Mesodermal cell (in vitro differentiated cells): ENCODE data around the gene FBXO47.

Source experiments
- H3K27ac ChIP-seq: 2 replicates; pipeline ENCODE4 v1.7.0; 2013; ENCODE audit warnings: mild to moderate bottlenecking, low read depth, low read length, moderate library complexity; ENCODE audit not compliant: severe bottlenecking
- H3K36me3 ChIP-seq: 2 replicates; pipeline ENCODE4 v1.7.1; 2013; ENCODE audit warnings: mild to moderate bottlenecking, low read length, moderate library complexity; ENCODE audit not compliant: control insufficient read depth, insufficient read depth
- H3K4me1 ChIP-seq: one replicate; pipeline ENCODE4 v1.7.1; 2013; ENCODE audit warnings: mild to moderate bottlenecking, low read length; ENCODE audit not compliant: insufficient read depth, control insufficient read depth, poor library complexity, severe bottlenecking
- H3K4me3 ChIP-seq: 2 replicates; pipeline ENCODE4 v1.7.0; 2013; ENCODE audit warnings: low read length, control low read depth, mild to moderate bottlenecking; ENCODE audit not compliant: insufficient read depth, poor library complexity, severe bottlenecking; ENCODE audit errors: extremely low read depth
- H3K9me3 ChIP-seq: 2 replicates; pipeline ENCODE4 v1.7.1; 2013; ENCODE audit warnings: mild to moderate bottlenecking, low read length, moderate library complexity; ENCODE audit not compliant: control insufficient read depth
- WGBS, 2 experiments: methylation state at CpG; one replicate each; pipeline ENCODE4 v1.1.5; 2013; ENCODE audit warnings: missing lambda C conversion rate in 2 of 2; ENCODE audit not compliant: insufficient coverage in 2 of 2; 5-methylcytosine and 5-hydroxymethylcytosine counted together

FBXO47 gene

GRCh38 chr17:38891441-38891840 lies 75.8 kb downstream of the FBXO47 start:
- no peak overlapping the region for H3K27ac ChIP-seq
- H3K36me3 ChIP-seq: peaks cover 82% of the 10 kb centered on the region
- no peak overlapping the region for H3K4me3 ChIP-seq
- peaks cover 31% of the 10 kb centered on the region for H3K4me1 ChIP-seq
- WGBS, 2 experiments: 91% methylated on average over 7 to 8 of the region's 8 CpGs
- no peaks in the 10 kb centered on the region for H3K9me3 ChIP-seq

DNA sequence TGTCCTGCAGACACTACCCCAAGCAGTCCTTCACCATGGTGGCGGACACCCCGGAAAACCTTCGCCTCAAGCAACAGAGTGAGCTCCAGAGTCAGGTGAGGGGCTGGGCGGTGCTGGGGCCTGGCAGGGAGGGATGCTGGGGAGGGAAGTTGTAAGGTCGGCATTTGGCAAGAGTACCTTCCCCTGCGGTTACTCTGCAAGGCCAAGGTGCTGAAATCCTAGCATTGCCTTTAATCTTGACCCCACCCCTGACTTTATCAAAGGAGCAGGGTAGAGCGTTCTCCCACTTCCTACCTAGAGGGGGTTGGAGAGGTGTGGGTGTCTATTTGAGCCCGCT lies 76.8 kb downstream of the FBXO47 start:
- Histone ChIP-seq H3K36me3 (peaks cover 80% of the 10 kb centered on the region), H3K4me1 (peaks cover 31% of the 10 kb centered on the region)
- 100% methylated on average over 1 to 3 of the region's 8 CpGs for WGBS, 2 experiments

DNA sequence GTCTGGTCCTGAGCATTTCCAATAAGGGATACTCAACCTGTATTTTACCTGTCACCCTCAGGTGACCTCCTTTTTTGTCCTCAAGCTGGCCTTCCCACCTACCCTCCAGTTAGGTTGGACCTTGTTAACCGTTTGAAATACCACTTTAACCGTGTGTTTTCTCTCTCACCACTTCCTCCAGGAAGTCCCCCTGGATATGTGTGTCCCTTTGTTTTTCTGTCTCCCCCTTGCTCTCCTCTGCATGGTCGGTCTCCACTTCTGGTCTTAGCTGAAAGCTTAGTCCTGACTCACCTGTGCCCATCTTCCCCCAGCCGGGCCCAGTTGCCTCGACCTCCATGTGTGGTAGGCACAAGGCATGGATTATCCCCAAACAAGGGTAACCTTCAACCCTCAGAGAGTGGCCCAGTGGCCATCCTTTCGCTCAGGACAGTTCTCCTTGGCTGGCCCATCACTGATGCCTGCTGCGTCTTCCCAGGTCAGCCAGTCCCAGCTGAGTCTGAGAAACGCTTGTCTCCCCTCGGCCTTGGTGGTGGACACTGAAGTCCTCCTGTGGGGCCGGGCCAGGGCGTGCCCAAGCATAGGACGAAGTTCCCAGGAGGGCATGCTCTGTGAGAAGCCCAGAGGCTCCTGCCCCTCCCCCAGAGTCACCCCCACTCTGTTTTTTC lies 77.3 kb downstream of the FBXO47 start:
- Histone ChIP-seq H3K4me1 (peaks cover 35% of the 10 kb centered on the region), H3K4me3 (no peak overlapping the region), H3K9me3 (no peaks in the 10 kb centered on the region), H3K27ac (no peak overlapping the region), H3K36me3 (peaks cover 82% of the 10 kb centered on the region)
- WGBS, 2 experiments: 92 to 93% methylated on average over 9 to 10 of the region's 12 CpGs

More for the DNA sequence above, 76.8 kb downstream of the FBXO47 start:
- Histone ChIP-seq H3K4me3 (no peak overlapping the region), H3K9me3 (no peaks in the 10 kb centered on the region), H3K27ac (no peak overlapping the region)

DNA sequence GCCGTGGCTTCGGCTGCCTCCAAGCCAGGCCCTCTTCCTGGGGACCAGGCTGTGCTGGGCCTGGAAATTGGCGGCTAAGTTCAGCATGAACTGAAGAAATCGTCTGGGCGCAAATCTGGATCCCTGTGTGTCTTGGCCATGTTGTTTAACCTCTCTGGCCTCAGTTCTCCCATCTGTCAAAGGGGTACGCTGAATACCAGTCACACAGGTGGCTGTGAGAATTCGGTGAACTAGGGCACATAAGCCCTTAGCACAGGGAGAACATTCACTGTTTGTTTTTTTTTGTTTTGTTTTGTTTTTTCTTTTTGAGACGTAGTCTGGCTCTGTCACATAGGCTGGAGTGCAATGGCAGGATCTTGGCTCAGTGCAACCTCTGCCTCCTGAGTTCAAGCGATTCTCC lies 78.4 kb downstream of the FBXO47 start:
- no peaks in the 10 kb centered on the region for H3K9me3 ChIP-seq
- H3K4me3 ChIP-seq: no peak overlapping the region
- 96 to 99% methylated on average over 7 to 9 of the region's 9 CpGs for WGBS, 2 experiments
- H3K36me3 ChIP-seq: peaks cover 77% of the 10 kb centered on the region
- H3K27ac ChIP-seq: no peak overlapping the region
- H3K4me1 ChIP-seq: peaks cover 43% of the 10 kb centered on the region

DNA sequence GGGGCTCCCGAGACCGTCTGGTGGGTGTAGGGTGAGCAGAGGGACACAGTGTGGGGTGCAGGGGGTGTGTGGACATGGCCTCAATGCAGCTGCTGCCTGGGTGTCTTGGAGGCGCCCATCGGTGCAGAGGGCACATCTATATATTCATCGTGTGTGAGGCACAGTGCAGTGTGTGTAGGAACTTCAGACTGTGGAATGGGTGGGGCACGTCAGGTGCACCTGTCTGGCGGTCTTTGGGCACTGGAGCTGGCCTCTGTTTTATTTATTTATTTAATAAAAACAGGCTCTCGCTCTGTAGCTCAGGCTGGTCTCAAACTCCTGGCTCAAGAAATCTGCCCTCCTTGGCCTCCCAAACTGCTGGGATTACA lies 80.6 kb downstream of the FBXO47 start:
- 96 to 100% methylated on average over 5 to 6 of the region's 8 CpGs for WGBS, 2 experiments
- H3K4me3 ChIP-seq: no peak overlapping the region
- H3K36me3 ChIP-seq: peaks cover 77% of the 10 kb centered on the region
- no peaks in the 10 kb centered on the region for H3K9me3 ChIP-seq
- H3K4me1 ChIP-seq: peaks cover 48% of the 10 kb centered on the region
- no peak overlapping the region for H3K27ac ChIP-seq
